Embryonic facial prominence (tissue), 1 donor: ENCODE data around the gene UBE2S.
A peak's percentile ranks its signal among the peaks of the same experiment; 100 is the strongest.
"Not testable (repeated sequence)": the region's sequence is repeated elsewhere in the genome, so short reads cannot be mapped to it uniquely, and the experiment has no call there.

ENCODE experiments used
- DNase-seq: peaks from one replicate; pipeline ENCODE4 v3.0.0-alpha.2; 2016; ENCODE audit errors: extremely low spot score

UBE2S gene

DNA sequence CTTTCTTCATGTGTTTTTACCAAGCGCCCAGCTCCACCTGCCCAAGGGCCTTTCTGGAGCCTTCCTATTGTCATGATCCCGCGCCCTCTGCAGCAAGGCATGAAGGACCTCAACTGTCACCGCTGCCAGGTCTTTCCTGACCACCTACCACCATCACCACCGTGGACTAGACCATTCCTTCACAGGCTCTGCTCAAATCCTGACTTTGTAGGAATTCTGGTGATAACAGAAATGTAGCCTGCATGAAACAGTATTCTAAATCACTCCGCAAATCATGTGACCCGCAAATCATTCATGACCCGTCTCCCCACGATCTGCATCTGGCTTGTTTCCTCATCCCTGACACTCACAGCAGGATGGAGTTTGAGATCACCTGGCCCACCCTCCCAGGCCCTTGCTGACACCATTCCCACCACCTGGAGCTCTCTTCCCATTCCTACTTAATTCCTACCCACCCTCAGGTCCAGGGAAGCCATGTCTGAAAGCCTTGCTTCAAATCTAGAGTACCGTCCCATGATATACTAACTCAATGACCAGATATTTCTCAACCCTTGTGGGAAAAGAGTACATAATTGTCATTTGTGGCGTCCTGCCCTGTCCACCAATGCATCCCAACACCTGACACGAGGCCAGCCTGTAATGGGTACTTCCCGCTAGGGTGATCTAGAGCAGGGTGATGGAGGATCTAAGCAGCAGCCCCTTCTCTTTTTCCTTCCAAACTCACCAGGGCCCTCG lies 1.3 kb downstream of the UBE2S start:
- no peak for DNase-seq

DNA sequence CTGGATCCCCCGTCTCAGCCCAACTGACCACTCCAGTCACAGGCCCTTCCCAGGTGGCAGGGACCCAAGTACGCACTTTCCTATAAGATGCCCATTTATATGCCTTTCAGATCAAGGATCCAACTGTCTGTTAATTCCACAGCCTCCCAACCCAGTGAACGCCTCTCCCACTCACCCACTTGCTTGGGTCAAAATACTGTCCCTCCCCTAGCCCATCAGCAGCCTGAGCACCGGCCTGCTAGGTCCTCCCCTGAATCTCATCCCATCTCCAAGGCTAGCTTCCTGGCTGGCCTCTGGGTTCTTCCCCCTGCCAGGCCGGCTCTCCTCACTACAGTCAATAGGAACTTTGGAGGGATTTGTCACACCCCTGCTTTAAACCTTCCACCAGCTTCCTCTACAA lies 1.9 kb downstream of the UBE2S start:
- no peak for DNase-seq

DNA sequence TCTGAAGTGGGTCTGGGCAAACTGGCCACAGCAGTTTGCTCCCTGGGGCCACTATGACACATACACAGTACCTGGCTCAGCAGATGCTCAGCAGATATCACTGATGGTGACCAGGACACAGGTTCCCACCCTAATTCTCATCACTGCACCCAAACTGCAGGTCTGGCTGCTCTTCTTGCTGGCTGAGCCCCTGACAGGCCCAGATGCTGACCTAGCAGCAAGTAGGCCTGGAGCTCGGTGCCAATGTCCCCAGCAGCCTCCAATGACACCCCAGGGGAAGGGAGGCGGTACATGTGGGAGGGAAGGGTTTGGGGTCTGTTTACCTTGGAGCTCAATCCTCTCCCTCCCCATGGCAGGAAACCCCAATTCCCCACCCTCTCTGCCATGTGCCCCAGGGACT lies 5.1 kb downstream of the UBE2S start:
- no peak for DNase-seq

DNA sequence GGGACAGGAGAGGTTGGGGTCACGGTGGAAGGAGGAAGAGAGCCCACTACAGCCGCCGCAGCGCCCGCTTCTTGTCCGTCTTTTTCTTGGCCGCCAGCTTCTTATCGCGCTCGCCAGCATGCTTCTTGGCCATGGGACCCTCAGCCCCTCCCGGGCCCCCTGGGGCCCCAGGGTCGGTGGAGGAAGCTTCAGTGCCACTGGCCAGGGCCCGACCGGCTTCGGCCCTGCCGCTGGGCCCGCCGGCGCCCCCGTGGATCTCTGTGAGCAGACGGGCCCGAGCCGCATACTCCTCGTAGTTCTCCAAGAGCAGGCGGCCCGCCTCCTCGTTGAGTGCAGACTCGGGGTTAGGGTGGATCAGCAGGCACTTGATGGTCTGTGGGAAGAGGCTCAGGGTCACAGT lies 6.2 kb downstream of the UBE2S start:
- not testable (repeated sequence) for DNase-seq

DNA sequence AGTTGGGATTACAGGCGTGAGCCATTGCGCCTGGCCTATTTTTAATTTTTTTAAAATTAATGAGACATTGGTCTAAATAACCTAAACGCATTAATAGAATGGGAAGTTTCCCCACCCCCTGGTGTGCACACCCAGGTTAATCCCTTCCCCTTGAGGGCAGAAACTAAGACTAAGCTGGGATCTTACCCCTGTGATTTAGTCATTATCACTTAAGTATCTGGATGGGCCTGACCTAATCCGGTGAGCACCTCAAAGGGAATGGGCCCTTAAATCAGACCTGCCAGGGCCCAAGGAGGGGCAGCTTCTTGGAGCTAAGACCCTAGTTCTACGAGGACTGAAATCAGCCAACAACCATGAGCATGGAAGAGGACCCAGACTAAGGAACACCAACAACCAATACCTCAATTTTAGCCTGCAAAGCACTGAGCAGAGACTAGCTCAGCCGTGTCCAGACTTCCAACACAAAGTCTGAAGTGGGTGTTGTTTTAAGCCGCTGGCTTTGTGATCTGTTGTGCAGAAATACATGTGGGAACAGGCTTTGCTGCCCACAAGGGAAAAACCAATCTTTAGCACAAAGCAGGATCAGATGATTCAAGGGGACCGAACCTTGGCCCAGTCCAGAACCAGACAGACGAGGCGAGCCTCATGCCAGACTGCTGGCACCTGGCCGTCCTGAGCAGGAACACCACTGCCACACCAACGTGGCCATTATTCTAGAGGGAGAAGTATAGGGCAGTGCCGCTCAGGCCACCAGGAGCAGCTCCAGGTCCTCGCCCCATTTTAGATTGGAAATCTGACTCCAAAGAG lies 7.1 kb downstream of the UBE2S start:
- DNase-seq, result no peak

DNA sequence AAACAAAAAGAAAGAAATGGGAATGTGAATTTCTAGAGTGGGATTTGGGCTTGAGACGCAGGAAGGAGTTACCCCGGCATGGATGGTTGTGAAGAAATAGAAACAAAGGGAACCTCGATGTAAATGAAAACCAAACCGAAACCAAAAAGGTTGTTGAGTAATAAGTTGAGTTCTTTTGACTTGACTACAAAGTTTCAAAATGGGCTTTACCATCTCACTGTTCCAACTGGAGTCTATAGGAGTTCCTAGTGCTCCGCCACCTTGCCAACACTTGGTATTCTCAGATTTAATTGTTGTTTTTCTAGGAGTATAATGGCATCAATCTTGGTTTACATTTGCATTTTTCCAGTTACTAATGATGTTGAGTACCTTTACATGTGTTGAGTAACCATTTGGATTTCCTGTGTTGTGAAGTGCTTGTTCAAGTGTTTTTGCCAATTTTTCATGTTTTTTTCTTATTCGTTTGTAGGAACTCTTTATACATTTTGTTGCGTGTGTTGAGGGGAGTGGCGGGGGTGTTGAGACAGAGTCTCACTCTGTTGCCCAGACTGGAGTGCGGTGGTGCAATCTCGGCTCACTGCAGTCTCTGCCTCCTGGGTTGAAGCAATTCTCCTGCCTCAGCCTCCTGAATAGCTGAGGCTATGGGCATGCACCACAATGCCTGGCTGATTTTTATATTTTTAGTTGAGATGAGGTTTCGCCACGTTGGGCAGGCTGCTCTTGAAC lies 9.2 kb downstream of the UBE2S start:
- no peak for DNase-seq

DNA sequence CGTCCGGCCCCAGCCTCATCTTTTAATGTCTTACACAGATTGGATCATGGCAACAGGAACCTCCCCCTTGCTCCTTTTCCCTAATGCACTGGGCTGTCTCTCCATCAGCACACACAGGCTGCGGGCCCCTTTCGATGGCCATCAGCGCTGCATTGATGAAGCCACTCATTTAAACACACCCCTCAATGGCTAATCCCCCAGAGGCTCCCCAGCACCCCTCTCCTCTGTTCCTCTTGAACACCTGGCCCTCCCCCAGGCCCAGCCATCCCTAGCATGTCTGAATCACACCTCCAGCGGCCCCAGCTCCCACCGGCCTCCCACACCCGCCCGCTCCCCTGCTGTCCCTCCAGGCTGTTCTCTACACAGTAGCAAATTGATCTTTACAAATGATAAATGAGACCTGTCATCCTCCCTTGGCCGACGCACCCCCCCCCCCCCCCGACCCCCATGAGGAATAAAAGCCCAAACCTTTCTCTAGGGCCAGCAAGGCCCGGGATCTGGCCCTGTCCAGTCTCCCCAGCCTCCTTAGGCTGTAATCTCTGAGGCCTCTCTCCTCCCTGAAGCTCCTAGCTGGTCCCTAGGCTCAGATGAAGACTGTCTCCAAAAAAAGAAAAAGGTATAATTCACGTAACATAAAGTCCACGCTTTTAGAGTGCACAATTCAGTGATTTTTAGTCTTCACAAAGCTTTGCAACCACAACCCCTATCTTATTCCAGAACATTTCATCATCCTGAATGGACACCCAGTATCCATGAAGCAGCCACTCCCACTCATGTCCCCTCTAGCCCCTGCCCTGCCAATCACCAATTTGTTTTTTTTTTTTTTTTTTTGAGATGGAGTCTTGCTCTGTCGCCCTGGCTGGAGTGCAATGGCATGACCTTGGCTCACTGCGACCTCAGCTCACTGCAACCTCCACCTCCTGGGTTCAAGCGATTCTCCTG lies 14.5 kb downstream of the UBE2S start:
- no peak for DNase-seq

DNA sequence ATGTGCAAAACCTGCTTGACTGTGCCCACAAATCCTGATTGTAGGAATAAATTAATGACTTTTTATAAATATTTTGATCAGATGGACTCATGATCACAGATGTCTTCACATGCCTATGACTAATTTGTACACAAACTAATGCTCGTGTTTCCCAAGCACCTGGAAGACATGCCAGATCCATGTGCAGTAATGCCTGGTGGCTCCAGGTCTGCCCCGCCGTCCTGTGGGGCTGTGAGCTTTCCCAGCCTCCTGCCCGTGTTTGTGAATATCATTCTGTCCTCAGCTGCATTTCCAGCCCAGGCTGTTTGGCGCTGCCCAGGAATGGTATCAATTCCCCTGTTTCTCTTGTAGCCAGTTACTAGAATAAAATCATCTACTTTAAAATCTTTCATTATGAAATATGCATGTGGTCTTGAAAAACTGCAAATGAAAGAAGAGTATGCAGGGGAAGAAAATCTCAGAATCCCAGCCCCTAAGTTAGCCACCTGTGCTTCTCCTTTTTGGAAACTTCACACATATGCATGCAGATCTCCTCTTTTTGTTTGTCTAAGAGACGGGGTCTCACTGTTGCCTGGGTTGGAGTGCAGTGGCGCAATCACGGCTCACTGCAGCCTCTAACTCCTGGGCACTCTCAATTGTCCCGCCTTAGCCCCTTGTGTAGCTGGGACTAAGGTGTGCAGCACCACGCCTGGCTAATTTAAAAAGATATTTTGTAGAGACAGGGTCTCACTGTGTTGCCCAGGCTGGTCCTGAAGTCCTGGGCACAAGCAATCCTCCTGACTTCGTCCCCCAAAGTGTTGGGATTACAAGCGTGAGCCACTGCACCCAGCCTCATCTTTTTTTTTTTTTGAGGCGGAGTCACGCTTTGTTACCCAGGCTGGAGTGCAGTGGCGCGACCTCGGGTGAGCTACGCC lies 15.6 kb downstream of the UBE2S start:
- no peak for DNase-seq

DNA sequence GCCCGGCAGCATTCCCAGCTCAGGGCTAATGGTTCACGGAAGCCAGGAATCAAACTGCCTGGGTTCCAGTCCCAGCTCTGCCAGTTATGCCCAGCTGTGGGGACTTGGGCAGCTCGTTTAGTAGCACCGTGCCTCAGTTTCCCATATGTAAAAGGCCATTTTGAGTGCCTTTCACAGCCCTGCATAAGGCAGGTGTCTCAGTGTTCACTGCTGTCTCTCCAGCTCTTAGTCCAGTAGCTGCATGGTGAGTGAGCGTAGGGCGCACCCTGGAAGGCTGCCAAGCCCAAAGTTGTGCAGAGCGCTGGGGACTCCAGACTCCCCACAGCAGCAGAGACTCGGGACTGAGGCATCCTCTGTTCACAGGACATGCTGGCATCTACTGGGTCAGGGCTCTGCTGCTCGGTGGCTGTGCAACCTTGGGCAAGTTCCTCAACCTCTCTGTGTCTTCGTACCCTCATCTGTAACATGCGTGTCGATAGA lies 16.4 kb downstream of the UBE2S start:
- DNase-seq, result no peak

DNA sequence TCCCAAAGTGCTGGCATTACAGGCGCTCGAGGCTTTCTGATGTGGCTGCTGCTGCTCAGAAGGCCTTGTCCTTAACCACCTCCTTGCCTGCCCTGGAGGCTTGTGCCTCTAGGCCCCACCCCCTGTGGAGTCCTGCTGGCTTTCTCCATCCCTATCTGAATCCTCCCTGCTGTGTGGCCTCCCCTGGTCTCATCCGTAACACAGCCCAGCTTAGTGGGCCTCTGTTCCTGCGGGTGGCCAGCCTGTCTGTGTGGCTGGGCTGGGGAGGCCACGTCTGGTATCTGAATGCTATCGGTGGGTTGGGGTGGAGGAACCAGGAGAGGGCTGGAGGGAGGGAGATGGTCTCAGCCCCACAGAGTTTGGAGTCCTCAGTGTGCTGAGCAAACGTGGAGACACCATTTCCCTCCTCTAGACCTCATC lies 17.1 kb downstream of the UBE2S start:
- DNase-seq, result no peak

DNA sequence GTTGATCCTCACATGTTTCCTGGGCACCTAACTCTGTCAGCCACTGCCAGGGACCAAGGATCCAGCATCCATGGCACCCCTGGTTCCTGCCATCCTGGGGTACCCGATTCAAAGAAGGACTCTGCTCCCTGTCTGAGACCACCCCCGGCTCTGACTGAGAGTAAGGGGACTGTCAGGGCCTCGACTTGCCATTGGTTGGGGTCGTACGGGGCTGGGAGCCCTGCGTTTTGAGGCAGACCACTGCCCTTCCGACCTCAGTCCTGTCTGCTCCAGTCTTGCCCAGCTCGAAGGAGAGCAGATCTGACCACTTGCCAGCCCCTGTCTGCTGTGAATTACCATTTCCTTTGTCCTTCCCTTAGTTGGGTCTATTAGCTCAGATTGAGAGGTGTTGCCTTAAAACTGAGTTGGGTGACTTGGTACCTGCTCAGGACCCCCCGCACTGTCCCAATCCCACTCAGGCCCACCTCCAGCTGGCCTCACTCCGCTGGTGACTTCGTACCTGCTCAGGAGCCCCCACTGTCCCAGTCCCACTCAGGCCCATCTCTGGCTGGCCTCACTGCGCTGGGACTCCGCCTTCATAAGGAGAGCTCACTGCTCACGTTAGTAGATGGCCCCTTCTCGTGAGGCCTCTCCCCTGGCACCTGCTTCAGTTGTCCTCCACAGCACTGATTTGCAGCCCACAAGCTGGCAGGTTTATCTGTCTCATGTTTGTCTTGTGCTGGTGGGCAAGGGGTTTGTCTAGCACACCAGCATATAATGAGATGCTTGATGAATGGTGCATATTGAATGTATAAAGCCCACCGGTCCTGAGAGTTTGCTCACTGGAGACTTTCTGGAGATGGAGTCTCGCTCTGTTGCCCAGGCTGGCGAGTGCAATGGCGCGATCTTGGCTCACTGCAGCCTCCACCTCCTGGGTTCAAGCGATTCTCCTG lies 17.9 kb downstream of the UBE2S start:
- DNase-seq, result no peak

DNA sequence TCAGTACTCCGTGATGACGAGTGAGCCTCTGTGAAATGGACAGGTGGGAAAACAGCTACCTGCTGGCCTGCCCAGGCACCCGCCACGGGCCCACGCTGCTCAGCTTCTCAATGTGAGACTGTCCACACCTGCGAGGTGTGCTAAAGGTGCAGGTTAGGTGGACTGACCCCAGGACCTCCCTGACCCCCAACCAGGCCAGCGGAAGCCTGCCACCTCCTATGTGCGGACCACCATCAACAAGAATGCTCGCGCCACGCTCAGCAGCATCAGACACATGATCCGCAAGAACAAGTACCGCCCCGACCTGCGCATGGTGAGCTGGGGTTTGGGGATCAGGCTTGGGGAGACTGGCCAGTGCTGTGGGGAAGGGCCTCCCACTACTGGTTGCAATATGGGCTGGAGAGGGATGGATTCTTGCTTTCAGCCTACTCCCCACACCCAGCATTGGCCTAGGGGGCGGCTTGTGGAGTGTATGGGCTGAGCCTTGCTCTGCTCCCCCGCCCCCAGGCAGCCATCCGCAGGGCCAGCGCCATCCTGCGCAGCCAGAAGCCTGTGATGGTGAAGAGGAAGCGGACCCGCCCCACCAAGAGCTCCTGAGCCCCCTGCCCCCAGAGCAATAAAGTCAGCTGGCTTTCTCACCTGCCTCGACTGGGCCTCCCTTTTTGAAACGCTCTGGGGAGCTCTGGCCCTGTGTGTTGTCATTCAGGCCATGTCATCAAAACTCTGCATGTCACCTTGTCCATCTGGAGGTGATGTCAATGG lies 19.7 kb downstream of the UBE2S start:
- DNase-seq, result no peak

DNA sequence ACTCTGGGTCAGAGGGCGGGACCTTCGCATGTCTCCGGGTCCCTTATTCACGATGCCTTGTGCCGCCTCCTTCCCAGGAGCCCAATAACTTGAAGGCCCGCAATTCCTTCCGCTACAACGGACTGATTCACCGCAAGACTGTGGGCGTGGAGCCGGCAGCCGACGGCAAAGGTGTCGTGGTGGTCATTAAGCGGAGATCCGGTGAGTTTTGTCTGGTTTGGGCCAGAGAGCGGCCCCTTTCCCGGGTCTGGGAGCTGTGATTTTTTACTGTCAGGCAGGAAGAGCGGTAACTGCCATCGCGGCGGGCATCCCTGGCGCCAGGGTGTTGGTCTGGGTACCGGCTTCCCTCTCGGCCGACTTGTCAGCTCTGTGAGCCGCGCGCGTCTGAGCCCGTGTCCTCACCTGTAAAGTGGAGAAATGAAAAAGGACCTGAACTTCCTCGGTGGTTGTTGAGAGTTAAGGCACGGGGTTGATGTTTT lies 21.1 kb downstream of the UBE2S start:
- DNase-seq, result no peak

DNA sequence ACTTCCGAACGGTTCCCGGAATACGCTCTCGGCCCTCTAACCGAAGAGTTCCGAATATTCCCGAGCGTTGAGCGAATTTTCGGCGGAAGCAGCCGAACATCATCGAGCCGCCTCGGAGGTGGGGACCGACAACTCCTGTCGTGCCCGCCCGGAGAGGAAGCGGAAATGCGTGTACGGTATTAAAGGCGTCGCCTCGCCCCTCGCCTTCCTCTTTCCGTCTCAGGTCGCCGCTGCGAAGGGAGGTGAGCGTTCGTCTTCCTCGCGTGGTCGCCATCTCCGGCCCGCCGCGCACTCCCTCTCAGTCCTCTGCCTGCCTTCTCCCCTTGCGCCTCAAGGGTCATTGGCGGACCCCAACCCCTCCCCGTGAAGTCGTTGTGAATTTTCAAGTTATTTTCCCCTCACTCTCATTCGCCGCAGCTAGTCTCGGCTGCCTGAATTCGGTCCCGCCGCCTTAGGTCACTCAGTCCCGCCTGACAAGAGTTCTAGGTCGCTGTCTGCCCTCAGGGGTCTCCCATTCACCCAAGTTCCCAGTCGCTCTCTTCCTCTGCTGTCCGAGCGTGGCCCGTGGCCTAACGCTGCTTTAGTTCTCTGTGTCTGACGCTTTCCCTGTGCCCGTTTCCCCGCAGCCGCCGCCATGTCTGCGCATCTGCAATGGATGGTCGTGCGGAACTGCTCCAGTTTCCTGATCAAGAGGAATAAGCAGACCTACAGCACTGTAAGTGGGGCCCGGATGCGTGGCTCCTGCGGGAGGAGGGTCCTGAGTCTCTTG lies 21.7 kb downstream of the UBE2S start, which contains the start of gene RPL28:
Gene RPL28 (plus strand): TSS at position 209 of the 769 bp plus-strand sequence. CDS start 426 bp downstream, at position 635.
- DNase-seq, result peak; percentile 96

DNA sequence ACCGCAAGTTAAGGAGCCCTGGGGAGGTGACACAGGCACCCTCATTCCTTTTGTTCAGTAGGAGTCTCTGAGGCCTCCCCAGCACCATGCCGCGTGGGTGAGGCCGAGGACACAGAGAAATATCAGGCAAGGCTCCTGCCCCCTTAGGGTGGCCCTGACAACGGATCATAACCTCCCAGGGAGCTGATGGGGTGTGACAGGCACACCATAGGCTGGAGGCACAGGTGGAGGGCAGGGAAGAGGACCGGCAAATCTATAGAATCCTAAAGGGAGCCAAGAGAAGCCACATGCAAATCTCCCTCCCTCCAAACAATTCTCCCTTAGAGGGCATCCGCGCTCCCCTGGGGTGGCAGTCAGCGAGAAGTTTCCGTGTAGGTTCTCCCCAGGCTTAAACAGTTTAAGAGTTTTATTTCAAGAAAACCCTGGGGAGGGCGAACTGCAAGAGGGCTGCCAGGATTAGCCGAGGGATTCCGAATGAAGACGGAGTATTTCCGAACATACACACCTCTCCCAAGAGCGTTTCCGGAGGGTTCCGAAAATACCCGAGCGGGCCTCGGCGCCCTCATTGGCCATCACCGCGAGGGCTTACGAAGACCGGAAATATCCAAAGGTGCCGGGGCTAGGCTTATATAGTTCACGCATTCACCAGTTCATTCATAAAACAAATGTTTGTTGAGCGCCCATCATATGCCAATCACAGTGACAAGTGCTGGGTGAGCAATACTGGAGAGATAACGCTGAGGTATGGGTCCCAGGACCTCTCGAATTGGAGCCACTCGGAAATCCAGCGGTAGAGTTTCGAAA lies 22.5 kb downstream of the UBE2S start:
- DNase-seq, result peak; percentile 87

DNA sequence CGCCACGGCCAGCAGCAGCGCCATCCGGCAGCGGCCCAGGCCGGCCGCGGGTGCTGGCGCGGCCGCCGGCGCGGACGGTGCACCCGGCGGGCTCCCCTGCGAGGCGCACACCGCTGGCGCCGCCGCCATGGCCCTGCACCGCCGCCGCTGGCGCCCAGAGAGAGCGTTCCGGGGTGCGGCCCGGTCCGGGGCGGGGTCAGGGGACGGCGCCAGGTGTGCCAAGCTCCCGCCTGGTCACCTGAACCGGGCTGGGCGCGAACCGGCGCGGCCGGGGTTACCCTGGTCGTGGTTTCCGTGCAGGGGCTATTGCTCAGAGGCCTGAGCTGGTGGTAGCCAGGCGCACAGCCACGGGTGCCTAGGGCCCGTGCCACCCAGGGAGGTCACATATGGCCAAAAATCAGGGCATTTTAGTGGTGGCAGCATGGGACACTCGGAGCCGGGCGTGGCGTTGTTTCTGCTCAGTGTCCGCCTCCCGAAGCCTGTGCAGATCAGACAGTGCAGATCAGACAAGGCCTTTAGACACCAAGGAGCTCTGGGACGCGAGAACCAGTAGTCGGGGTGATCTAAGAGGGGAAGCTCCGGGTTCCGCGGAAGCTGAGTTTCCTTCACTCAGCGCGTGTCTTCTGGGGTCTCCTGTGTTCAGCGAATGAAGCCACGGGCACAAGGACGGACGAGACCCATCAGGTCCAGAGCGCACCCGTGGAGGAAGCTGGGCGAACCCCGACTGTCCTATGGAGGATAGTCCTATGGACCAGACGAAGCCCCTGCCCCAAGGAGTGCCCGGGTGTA lies 23.3 kb downstream of the UBE2S start, which contains the start of gene TMEM238:
Gene TMEM238 (minus strand): TSS at position 162 of the 789 bp plus-strand sequence. CDS start 33 bp downstream, at position 129.
- DNase-seq, result no peak
